HG02678 (cell line): ENCODE results near the gene KCNJ9.
A peak's percentile ranks its signal among the peaks of the same experiment; 100 is the strongest.
"Not testable (repeated sequence)": the region's sequence is repeated elsewhere in the genome, so short reads cannot be mapped to it uniquely, and the experiment has no call there.

Experiments
- ATAC-seq: cut with Tn5 transposase; IDR thresholded peaks from one replicate; pipeline ENCODE4 v1.9.1; 2021; ENCODE audit warnings: mild to moderate bottlenecking, moderate library complexity; ENCODE audit not compliant: unreplicated experiment

The KCNJ9 gene

DNA sequence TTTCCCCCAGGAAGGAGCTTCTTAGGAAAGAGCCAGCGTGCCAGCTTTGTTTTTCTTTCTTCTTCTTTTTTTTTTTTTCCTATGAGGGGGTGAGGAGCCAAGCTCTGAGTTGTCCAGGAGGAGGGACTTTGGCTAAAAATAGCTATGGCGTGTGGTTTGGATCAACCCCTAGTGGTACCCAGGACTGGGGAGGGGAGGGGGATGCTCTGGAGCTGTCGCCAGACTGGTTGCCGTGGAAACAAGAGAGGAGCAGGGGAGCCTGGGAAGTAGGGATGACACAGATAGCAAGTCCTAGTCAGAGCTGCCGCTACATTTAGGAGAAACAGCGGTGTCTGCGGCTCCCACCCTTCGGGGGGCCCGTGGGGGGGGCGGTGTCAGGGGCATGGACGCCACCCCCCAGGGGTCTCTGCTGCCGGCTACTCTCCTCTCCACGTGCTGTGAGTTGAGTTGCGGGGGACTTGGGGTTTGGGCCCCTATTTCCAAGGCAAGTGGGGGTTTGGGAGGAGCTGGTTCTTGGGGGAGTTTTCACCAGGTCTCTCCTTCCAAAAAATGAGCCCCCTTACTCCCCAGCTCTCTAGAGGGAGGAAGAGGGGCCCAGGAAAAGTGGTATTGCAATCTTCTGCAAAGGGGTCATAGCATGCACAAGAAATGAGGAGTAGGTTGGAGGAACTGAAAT lies at the start of gene KCNJ9:
TSS of gene KCNJ9 (plus strand) at position 278 of the 676 bp plus-strand sequence. CDS start 2,493 bp downstream, outside the sequence.
- ATAC-seq, result no peak

DNA sequence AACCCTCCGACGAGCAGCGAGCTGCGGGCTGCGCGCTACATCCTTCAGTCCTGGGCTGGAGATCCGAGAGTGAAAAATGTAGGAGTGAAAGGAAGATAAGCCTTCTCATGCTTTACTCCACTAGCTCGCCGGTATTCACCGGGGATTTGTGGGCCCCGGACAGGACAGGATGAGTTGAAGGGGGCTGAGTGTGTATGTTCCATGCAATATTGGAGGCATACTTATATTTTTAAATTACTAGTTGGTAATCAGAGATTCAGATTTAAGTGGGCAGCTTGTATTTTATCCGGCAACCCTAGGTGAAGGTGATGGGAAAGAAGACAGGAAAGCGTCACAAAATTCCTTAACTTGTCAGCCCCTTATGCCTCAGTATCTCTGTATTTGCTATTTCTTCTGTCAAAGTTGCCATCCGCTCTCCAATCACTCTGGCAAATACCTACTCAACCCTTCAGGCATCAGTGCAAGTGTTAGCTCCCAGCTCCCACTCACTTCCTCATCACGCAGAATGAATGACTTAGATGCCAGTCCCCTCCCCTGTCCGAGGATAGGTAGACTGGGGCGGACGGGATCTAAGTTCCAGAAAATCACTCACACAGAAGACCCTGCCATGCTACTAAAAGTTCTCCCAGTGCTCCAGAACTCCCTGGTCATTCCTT lies 49.0 kb upstream of the KCNJ9 start:
- no peak for ATAC-seq

DNA sequence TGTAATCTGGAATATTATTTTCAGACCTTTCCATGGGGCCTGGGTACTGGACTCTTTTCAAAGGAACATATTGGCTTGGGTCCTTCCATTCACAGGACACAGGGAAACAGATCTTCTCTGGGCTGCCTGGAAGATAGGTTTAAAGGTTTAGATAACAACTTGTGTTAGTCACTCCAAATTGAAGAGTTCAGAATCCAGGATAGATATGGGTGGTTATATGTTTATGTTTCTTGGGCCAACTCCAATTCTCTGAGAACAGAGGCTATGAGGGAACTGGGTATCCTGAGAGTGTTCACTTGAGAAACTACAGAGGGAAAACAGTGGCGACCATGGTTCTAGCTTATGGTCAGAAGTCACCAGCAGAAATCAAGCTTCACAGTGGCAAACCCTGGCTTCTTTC lies 40.9 kb upstream of the KCNJ9 start:
- no peak for ATAC-seq

DNA sequence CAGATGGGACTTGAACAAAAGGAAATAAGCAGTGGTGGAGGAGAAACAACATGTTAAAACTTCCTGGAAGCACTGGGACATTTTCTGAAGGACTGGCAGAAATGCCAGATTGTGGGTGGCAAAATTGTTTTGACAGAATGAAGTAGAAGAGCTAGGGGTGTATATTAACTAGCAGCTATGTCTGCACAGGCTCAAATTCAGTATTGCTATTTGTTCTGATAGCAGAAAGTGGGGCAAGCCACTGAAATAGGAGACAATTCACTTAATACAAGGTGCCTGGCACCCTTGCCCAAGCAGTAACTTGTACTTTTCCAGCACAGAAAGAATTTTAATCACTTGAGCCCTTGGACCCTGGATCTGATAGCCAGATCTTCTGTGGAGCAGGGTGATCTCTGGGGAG lies 37.8 kb upstream of the KCNJ9 start:
- ATAC-seq, result no peak

DNA sequence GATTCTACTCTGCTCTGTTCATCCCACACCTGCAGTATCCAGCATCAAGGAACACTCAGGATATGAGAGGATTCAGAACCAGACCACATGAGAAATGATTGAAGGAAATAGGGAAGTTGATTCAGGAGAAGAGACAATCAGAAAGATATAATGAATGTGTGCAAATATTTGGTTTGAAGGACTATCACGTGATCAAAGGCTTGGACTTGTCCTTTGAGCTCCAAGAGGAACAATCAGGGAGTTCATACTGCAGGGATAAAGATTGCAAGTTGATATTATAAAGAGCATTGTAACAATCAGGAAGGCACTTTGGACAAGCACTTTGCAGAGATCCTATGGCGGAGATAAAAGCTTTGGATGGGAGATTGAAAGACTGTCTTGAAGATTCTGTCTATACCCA lies 35.7 kb upstream of the KCNJ9 start:
- ATAC-seq, result no peak

DNA sequence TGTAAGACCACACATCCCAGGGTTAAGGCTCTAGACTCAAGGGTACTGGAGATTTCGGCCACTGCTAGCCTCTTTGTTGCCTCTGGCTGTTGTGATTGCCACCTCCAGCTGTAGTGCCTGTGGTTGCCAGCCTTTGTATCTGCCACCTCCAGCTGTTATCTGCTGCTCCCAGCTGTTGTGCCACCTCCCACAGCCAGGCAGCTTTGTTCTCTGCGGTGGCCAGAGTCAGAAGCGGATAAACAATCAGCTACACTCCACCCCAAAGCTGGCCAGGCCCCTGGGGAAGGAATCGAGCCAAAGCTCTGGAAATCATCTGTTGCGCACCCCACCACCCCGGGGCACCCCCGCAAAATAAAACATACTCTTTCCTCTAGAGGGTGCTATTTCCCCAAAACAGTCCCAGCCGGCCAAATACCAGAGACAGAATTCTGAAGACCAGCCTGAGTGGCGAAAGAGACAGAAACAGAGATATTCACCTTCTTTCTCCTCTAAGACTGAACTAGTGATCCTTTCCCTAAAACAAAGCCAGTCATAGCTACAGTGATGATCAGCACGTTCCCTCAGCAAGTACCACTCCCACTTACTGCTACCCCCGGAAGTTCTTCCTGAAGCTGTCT lies 34.7 kb upstream of the KCNJ9 start:
- ATAC-seq, result peak; percentile 62

DNA sequence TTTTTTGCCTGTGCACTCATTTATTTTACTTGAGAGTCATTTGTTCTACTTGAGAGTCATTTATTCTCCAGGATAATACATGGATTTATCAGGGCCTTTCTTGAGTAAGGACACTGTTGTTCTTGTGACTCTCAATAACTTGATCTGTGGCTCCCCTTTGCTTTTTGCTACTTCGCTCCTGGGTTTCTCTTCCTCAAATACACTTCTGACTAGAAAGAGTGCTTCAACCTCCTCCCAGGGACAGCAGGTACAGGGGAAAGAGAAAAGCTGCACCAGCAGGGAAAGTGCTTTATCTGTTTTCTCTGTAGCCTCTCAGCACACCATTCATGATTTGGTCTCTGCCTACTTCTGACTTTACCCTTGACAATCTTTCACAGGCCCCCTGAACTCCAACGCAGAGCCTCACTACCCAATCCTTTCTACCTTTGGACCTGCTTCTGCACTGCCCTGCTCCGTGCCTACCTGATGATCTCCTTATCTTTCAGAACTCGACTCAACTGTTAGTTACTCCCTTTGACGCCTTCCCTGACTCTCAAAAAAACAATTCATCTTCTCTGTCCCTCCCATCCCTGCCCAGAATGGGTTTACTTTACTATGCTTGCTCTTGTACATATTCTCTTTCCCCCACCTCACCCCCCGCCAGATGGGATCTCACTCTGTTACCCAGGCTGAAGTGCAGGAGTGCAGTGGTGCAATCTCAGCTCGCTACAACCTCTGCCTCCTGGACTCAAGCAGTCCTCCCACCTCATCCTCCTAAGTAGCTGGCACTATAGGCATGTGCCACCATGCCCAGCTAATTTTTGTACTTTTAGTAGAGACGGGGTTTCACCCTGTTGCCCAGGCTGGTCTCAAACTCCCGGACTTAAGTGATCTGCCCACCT lies 34.0 kb upstream of the KCNJ9 start:
- ATAC-seq, result peak; percentile 43

DNA sequence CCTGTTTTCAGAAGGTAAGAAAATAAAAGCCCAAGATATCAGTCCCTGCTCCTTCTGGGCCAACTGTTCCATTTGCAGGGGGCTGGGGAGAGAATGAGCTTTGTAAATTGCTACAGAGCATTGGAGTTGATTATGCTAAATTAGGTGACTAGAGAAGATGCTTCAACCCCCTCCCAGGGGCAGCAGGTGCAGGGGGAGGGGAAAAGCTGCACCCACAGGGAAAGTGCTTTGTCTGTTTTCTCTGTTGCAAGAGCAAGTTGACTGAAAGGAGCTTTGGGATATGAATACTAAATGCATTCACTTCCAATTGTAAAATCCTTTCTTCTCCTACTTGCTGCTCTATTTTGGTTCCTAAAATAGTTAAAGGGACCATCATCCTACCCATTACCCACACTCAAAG lies 33.0 kb upstream of the KCNJ9 start:
- no peak for ATAC-seq

DNA sequence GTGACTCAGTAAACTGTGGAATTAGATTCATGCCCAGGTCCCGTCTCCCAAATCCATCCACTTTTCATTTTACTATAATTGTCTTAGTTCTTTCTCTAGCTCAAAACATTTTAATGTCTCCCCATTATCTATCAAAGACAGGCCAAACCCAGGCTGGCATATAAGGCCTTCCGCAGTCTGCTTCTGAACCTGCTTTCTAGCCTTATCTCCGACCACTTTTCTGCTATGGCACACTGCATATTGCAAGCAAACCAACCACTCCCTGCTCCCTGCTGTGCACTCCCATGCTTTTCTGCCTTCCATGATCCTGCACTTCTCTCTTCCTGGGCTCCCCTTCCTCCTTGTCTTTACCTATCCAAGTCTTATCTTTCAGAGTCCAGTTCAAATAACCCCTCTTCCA lies 32.2 kb upstream of the KCNJ9 start:
- ATAC-seq, result no peak

DNA sequence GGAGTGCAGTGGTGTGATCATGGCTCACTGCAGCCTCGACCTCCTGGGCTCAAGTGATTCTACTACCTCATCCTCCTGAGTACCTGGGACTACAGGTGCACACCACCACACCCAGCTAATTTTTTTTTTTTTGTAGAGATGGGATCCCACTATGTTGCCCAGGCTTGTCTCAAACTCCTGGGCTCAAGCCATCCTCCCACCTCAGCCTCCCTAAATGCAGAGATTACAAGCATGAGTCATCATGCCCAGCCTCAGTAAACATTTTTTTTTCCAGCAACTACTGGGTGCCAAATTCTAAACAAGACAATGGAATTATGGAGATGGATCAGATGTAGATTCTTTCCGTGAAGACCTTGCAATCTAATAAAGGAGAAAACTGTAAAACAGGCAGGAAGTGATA lies 31.2 kb upstream of the KCNJ9 start:
- not testable (repeated sequence) for ATAC-seq

DNA sequence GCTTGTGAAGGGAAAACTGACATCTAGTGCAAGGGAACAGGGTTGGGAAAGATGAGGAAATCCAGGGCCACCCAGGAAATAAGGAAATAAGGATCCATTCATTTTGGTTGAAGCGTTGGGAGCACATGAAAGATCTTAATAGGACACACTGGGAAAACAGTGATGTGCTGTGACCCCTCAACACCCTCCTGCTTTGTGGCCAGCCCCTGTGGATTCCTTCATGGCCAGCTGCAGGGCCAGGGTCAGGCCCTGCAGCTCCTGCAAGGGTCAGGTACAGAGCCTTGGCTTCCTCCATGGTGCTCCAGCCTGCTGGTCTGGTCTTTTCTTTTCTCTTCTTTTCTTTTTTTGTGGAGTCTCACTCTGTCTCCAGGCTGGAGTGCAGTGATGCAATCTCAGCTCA lies 30.7 kb upstream of the KCNJ9 start:
- ATAC-seq, result no peak

DNA sequence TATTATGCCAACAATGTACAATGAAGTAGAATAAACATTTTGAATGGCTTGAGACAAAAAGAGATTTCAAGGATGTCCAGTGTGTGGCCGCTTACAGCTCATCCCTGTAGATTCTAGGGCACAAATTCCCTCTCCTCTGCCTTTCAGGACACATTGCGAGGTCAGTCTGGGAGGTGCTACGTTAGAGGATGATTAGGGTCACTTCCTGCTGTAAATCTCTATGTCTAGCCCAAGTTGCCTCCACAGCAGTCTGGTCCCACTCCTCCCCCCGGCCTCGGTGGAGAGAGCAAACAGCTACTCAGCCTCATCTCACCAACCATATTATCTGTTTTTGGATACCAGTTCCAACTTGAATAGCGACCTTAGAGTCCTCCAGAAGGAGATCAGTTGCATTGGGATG lies 28.4 kb upstream of the KCNJ9 start:
- ATAC-seq, result no peak

DNA sequence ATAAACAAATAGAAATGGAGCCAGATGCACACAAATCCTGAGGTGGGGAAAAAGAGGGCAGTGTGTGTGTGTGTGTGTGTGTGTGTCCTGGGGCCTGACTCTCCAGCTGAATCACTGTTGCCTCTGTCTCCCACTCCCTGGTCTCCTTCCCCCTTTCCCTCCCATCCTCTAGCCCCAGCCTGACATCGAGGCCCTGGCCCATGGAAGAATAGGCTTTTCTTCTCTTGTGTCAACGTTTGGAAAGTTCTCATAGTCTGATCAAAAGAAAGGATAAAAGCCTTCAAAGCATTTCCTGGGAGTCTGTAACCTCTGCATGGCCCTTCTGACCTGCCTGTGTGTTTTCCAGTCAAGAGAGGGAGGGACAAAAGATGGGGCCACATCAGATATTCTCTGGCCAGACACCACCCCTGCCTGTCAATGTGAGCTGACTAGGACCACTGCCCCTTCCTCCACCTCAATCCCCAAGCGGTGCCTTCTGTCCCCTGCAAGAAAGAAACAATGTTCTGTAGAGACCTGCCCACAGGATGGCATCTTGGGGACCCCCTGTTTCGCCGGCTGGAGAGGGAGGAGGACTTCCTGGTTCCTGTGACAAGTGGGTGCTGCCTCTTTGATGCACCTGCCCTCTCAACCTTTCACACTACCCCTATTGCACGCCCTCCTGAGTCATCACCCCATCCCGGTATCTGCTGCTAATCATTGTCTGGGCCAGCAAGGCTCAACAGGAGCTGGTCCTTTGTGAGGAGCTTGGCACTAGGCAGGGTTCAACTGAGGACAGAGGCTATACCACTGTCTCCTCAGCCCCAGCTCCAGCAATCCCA lies 27.6 kb upstream of the KCNJ9 start:
- no peak for ATAC-seq

DNA sequence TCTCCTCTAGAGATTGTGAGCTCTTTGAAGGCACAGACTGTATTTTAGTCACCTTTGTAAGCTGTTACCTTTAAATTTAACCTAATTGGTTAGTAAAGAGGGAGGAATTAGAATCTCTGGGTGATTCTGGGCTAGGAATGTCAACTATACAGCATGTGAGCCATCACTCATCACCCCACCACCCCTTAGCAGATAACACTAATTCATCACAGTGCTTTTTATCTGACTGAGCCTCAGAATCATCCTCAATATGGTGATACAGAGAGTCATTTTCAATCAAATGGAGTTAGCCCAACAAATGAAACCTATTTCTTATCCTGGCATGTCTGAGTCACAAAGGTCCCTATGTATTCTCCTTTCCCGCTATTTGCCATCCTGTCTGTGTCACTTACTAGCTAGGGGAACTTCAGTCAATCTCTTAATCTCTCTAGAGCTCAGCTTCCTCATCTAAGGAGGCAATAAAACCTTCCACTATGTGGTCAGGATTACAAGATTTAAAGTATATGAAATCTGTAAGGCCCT lies 24.6 kb upstream of the KCNJ9 start:
- no peak for ATAC-seq

DNA sequence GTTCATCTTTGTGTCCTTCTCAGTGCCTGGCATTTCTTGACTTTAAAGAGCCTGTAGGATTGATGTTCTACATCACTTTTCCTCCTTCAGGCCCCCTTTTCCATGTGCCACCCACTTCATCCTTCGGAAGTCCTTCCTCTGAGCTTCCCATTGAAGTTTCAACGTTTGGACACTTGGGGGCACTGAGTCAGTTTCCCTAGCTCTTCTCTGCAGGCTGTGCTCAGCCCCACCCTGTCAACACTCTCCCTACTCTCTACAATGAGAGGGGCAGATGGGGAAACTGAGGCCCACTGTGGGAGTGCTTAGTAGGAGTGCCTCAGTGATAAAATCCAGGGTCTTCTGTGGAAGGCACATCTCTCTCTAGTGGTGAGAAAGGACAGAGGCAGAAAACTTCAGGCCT lies 23.3 kb upstream of the KCNJ9 start:
- no peak for ATAC-seq

DNA sequence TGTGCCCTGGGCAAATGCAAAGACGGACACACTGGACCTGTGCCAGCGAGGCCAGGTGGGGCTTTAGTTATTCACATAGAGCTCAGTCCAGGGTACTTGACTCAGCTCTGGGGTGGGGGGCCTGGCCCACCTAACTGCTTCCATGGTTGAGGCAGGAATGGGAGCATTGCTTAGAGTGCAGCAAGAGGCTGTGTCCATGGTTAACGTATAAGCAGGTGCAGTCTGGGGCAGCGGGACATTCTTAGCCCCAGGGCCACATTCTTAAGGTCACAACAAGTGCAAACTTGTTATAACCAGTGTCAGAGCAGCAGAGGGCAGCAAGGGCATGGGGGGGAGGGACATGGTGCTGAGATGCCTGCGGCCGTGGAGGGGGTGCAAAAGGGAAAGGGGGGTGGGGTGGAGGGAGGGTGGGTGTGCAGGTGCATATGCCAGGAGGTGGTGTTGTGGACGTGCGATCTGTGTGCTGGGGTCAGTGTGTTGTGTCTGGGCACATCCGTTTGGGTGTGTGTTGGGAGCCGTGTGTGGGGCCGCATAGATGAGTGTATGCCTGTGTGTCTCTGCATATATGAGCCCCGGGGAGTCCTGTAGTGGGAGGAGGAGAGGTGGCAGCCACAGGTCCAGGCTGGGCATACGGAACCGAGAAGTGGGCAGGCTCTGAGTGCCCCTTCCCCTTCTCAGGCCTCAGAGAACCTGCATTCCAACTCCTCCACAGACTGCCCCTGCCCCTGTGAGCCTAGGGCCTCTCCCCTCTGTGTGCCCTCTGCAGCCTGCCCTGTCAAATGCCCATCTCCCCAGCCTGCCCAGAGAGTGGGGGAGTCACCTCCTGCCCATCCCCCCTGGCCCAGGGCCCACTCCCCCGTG lies 19.7 kb upstream of the KCNJ9 start:
- ATAC-seq, result no peak

DNA sequence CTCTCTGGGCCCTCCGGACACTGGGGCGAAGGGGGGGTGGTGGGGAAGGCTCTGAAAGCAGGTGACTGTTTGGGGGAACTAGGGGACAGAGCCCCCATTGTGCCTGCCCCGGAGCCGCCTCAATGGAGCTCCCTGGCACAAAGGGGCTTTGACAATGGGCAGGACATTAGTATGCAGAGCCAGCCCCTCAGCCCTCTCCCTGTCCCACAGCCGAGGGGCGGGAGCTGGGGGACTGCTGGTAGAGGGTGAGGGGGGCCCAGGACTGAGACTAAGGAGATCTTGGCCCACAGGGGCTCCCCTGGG lies 19.2 kb upstream of the KCNJ9 start:
- no peak for ATAC-seq

DNA sequence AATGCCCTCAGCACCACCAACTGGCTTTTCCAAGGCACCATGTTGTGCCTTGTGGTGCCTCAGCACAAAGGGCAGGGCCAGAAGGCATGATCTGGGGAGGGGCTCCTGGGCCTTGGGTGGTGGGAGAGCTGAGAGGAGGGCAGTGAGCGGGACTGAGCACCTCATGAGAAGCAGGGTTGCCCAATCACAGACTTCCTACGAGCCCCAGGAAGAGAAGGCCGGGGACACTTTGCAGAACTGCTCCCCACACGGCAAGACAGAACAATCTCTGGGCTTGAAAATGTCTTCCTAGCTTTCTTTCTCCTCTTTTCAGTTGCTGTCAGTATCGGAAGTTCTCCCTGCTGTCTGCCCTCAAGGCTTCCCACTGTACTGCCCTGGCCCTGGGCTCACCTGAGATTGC lies 18.2 kb upstream of the KCNJ9 start:
- ATAC-seq, result no peak

DNA sequence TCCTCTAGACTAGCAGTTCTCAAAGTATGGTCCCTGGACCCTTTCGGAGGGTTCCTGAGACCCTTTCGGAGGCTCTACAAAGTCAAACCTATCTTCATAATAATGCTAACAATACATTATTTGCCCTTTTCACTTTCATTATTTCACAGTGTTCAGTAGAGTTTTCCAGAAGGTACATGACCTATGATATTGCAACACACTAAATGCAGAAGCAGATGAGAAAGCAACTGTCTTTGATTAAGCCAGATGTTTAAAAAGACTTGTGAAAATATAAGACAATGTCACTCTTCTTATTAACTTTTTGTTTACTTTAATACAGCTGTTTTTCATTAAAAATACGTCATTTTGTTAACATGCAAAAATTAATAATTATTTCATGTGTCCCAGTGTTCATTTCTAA lies 17.2 kb upstream of the KCNJ9 start:
- ATAC-seq, result no peak

DNA sequence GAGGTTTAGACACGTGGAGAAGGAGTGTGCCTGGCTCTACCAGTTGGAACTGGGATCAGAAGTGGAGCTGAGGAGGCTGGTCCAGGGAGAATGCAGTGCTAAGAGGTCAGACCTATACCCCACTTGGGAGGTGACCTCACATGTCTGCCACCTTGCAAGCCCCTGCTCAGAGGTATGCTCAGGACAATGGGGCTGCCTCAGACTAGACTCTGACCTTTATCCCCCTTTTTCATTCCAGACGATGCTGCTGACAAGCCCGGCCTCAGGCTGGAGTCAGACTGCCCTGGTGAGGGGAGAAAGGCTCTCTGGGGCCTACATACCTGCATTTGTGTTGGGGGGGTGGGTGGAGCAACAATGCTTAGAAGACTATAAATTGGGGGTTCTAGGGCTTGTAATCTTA lies 16.6 kb upstream of the KCNJ9 start:
- no peak for ATAC-seq
